Activated CD8-positive, alpha-beta T cell treated with anti-CD3 and anti-CD28 coated beads for 36 hours (primary cell): Measurements from ENCODE around the gene MICB. TPM values are rescaled to one million over a fixed set of nuclear protein-coding genes. Genes with fewer than 3 reads are reported as not detected.

ENCODE experiments used
- ATAC-seq: fragments of 200-7000 bp; cut with Tn5 transposase; one replicate; pipeline ENCODE4 v1.10.0; 2021; ENCODE audit warnings: mild to moderate bottlenecking, moderate library complexity
- CTCF ChIA-PET: fragments of 350-600 bp; sonication (Branson Sonifier 250); formaldehyde crosslinking; loops from one replicate; lab custom pipeline; 2021; ENCODE audit warnings: antibody characterized with exemption; lab: Charles Lee
- POLR2A ChIA-PET: fragments of 350-600 bp; sonication (Branson Sonifier 250); formaldehyde crosslinking; loops from one replicate; lab custom pipeline; 2021; ENCODE audit warnings: antibody characterized with exemption; lab: Charles Lee
- DNase-seq: peaks from one replicate; pipeline ENCODE4 v3.0.0-alpha.2; 2020
- H3K27ac Mint-ChIP-seq: one replicate; pipeline ENCODE4 v1.8.0; 2021; ENCODE audit warnings: mild to moderate bottlenecking, mixed read lengths
- H3K27me3 Mint-ChIP-seq: one replicate; pipeline ENCODE4 v1.8.0; 2021; ENCODE audit warnings: mixed read lengths
- H3K36me3 Mint-ChIP-seq: one replicate; pipeline ENCODE4 v1.8.0; 2021; ENCODE audit warnings: low read depth, mixed read lengths
- H3K4me1 Mint-ChIP-seq: one replicate; pipeline ENCODE4 v1.8.0; 2021; ENCODE audit warnings: low read depth, mixed read lengths
- H3K4me3 Mint-ChIP-seq: one replicate; pipeline ENCODE4 v1.8.0; 2021; ENCODE audit warnings: mild to moderate bottlenecking, moderate library complexity, mixed read lengths
- H3K9me3 Mint-ChIP-seq: one replicate; pipeline ENCODE4 v1.8.0; 2021; ENCODE audit warnings: mixed read lengths
- intact Hi-C: fragments of 100-400 bp; cut with micrococcal nuclease; formaldehyde crosslinking; loops from one replicate; pipeline ENCODE4 v1.10.0; 2022
- total RNA-seq, 2 experiments: library from RNA; stranded (reverse); gene quantifications; one replicate each; pipeline ENCODE4 v1.2.3, GENCODE V29; 2021
- TF ChIP-seq, protein P1 (sequence below): fragments of 200-600 bp; IDR thresholded peaks from one replicate; pipeline ENCODE4 v1.8.0; 2022; ENCODE audit warnings: antibody characterized with exemption, mild to moderate bottlenecking

Gene MICB
- total RNA-seq, 2 experiments from 2014 or later: 17.0 to 17.7 TPM

DNA sequence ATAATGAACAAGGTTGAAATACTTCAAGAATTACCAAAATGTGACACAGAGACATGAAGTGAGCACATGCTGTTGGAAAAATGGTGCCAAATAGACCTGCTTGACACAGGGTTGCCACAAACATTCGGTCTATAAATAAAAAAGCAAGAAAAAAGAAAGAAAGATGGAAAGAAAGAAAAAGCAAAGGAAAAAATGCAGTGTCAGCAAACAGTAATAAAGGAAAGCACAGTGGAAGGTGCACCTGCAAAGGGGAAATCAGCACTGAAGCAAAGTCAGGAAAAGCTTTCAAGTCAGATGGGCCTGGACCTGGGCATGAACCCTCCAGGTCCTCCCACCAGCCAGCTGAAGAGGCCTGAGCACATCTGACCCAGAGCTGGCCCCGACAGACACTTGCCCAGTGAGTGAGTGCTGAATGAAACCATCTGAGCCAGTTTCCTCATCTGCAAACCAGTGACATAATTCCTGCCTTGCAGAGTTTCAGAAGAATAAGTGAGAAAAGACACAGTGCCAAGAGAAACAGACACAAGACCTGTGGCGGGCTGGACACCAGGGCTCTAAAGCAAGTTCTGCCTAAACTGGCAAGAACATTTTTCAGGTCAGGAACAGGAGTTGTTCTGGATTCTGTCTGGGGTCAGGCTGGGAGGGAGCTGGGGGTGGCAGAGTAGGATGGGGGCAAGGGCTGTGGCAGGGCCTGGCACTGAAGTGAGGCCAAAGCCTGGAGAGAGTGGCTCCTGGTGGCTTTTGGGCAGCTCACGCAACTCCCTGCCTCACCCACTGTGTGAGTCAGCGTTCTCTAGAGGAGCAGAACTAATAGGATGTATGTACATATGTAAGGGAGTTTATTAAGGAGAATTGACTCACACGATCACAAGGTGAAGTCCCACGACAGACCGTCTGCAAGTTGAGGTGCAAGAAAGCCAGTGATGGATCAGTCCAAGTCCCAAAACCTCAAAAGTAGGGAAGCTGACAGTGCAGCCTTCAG lies 23.9 kb upstream of the MICB start:
- Mint-ChIP-seq H3K9me3 (no peaks in the 10 kb centered on the region), H3K27ac (peak overlapping the region; percentile 41), H3K4me1 (peaks cover 68% of the 10 kb centered on the region), H3K36me3 (peaks cover 18% of the 10 kb centered on the region), H3K27me3 (no peaks in the 10 kb centered on the region), H3K4me3 (no peak overlapping the region)
- TF ChIP-seq, protein P1, sequence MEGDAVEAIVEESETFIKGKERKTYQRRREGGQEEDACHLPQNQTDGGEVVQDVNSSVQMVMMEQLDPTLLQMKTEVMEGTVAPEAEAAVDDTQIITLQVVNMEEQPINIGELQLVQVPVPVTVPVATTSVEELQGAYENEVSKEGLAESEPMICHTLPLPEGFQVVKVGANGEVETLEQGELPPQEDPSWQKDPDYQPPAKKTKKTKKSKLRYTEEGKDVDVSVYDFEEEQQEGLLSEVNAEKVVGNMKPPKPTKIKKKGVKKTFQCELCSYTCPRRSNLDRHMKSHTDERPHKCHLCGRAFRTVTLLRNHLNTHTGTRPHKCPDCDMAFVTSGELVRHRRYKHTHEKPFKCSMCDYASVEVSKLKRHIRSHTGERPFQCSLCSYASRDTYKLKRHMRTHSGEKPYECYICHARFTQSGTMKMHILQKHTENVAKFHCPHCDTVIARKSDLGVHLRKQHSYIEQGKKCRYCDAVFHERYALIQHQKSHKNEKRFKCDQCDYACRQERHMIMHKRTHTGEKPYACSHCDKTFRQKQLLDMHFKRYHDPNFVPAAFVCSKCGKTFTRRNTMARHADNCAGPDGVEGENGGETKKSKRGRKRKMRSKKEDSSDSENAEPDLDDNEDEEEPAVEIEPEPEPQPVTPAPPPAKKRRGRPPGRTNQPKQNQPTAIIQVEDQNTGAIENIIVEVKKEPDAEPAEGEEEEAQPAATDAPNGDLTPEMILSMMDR: no peak
- DNase-seq (no peak), ATAC-seq (peak; percentile 25)
- POLR2A ChIA-PET: interaction anchor here (0.7 kb wide), 1 partner anchor 30 kb away, joined by 3 read pairs; no protein-coding TSS in a partner anchor
- CTCF ChIA-PET: interaction anchor here (1.2 to 1.5 kb wide), 3 partner anchors 12 to 20 kb away, joined by 3 to 4 read pairs (median 3); no protein-coding TSS in a partner anchor
- intact Hi-C loops: no loop called here

DNA sequence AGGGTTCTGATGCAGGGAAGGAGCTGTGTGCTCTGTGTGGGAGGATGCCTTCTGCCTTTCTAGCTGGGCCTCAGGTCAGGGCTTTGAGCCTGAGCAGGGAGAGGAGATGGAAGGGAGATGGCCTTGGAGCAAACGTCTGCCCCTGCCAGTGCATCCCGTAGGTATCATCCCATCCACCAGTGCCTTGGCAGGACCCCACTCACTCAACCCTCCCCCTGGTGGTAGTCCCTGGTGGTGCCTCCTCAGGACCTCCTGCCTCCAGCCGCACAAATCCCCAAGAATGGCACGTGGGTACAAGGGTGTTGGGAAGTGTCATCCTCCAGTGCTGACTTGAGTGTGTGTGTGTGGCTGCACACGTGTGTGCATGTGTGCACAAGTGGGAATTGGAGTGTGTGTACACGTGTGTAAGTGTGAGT lies 23.1 kb upstream of the MICB start:
- no peaks in the 10 kb centered on the region for H3K27me3 Mint-ChIP-seq
- peaks cover 60% of the 10 kb centered on the region for H3K4me1 Mint-ChIP-seq
- TF ChIP-seq, protein P1: peak; percentile 46
- no peak for ATAC-seq
- no peak overlapping the region for H3K27ac Mint-ChIP-seq
- intact Hi-C loops: no loop called here
- H3K9me3 Mint-ChIP-seq: no peaks in the 10 kb centered on the region
- ChIA-PET CTCF (interaction anchor here (1.2 to 1.5 kb wide), 3 partner anchors 12 to 19 kb away, joined by 3 to 4 read pairs (median 3); no protein-coding TSS in a partner anchor), POLR2A (no interaction called here)
- peaks cover 15% of the 10 kb centered on the region for H3K36me3 Mint-ChIP-seq
- no peak overlapping the region for H3K4me3 Mint-ChIP-seq
- DNase-seq: peak; percentile 43

DNA sequence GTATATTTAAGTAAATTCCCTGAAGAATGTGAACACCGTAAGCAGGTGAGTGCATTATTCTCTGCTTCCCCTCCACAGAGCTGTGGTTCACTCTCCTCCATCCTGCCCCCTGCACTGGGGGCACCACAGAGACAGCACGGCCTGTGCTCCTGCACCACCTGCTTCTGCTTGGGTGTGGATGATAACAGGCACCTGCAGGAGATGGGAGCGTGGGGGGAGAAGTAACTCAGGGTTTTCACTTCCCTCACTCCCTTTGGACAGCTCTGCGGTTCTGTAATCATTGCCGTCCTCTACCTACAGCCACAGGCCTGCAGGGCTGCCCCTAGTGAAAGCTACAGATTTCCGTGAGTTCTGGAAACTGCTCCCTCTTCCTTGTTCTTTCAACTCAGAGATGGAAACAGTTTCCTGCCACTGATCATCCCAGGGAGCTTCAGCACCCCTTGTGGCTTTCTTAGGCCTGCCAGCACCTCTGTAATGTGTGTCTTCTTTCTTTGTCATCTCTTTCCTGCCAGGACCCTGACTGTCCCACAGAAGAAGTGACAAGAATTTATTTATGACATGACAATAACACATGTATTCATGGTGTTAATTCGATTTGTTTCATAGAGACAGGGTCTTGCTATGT lies 21.3 kb upstream of the MICB start:
- Mint-ChIP-seq H3K4me3 (no peak overlapping the region), H3K27me3 (no peaks in the 10 kb centered on the region), H3K4me1 (peaks cover 42% of the 10 kb centered on the region), H3K9me3 (no peaks in the 10 kb centered on the region), H3K36me3 (peaks cover 10% of the 10 kb centered on the region), H3K27ac (no peak overlapping the region)
- CTCF ChIA-PET: interaction anchor here (0.5 to 1.1 kb wide), 2 partner anchors 16 to 167 kb away, joined by 3 read pairs; no protein-coding TSS in a partner anchor
- POLR2A ChIA-PET: interaction anchor here (1.1 kb wide), 1 partner anchor 72 kb away, joined by 3 read pairs; no protein-coding TSS in a partner anchor
- ATAC-seq (no peak), DNase-seq (no peak)
- TF ChIP-seq, protein P1: no peak
- intact Hi-C loops: no loop called here

DNA sequence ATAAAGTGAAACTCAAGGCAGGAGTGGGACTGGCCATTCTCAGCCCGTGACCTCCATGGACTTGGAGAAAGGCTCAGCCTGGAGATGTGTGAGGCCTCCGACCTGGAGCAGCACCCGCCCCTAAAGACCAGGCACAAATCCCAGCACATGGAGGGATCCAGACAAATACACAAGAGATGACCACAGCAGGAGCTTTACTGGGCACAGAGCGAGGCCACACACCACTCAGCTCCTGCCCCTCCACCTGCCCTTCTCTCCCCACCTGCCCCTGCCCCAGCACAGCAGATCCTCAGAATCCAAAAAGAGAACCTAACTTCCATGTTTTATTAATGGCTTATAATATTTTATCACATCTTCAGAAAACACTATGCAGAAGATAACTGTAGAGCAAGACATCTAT lies 20.4 kb upstream of the MICB start:
- ChIA-PET POLR2A (no interaction called here), CTCF (interaction anchor here (2.3 kb wide), 1 partner anchor 15 kb away, joined by 11 read pairs; no protein-coding TSS in a partner anchor)
- TF ChIP-seq, protein P1: no peak
- ATAC-seq: no peak
- H3K9me3 Mint-ChIP-seq: no peaks in the 10 kb centered on the region
- peaks cover 8% of the 10 kb centered on the region for H3K36me3 Mint-ChIP-seq
- H3K27ac Mint-ChIP-seq: peak overlapping the region; percentile 36
- peaks cover 33% of the 10 kb centered on the region for H3K4me1 Mint-ChIP-seq
- intact Hi-C loops: no loop called here
- no peak overlapping the region for H3K4me3 Mint-ChIP-seq
- DNase-seq: no peak
- H3K27me3 Mint-ChIP-seq: no peaks in the 10 kb centered on the region
